NCI-H2107 treated with DMSO at 0.1 percent for 48 hours (cell line): ENCODE data around the gene ZNF577.

Source experiments
- DNase-seq: peaks from one replicate; lab custom pipeline; 2025; ENCODE audit not compliant: unreplicated experiment; lab: John Stamatoyannopoulos, UW

ZNF577 gene

DNA sequence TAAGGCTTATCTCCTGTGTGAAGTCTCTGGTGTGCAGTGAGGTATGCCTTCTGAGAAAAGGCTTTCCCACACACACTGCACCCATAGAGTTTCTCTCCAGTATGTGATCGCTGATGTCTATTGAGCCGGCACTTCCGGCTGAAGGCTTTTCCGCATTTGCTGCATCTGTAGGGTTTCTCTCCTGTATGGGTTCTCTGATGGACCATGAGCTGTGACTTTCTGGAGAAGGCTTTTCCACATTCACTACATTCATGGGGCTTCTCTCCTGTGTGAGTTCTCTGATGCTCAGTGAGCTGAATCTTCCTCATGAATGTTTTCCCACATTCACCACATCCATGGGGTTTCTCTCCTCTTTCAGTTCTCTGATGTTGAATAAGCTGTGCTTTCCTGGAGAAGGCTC, 14.7 kb downstream of the ZNF577 start:
- DNase-seq, result no peak

DNA sequence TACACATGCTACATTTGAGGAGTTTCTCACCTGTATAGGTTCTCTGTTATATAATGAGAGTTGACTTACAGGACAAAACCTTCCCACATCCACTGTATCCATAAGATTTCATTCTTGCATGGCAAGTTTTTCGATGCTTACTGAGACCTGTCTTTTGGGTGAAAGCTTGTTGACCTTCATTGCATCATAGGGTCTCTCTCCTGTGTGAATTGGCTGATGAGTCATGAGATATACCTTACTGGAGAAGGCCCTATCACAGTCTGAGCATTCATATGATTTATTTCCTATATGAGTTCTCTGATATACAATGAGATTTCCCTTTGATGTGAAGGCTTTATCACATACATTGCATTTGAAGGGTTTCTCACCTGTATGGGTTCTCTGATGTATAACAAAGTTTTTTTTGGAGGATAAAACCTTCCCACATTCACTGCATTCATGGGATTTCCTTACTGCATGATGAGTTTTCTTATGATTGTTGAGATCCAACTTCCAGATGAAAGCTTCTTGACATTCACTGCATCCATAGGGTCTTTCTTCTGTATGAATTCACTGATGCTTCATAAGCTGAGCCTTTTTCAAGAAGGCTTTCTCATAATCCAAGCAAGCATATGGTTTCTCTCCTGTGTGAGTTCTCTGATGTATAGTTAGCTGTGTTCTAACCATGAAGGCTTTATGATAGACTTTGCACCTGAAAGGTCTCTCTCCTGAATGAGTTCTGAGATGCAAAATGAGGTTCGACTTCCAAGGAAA, 25.7 kb downstream of the ZNF577 start:
- no peak for DNase-seq

DNA sequence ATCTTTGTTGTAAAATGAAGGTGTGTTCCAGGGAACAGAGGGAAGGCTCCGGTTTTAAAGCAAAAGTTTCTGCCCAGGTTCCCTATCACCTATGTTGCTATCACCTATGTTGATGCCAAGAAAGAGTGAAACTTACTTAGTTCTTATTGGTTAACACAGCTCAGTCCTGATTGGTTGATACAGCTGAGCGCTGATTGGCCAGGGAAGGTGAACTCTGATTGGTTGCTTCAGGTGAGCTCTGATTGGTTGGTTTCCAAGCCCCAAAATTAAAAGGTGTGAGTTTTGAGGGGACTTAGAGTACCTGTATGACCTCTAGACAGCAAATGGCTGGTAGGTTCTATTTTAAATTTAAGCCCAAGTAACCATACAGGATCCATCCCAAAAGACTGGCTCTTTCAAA, 50.6 kb downstream of the ZNF577 start:
- no peak for DNase-seq

DNA sequence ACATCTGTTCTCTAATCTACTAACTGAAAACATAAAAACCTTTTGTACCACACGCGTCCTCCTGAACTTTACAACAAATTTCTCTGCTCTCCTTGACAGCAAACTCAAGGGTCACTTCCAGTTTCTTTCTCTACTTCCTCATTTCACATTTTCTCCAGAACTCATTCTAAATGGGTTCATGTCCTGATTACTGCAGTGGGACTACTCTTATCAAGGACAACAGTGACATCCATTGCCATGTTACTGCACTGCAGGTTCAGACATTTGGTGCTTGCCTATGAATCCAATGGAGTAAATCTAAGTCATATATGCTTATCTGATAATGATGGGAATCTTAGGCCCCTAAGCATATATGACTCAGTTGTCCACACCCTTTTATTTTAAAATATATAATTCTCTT, 57.5 kb downstream of the ZNF577 start:
- no peak for DNase-seq

DNA sequence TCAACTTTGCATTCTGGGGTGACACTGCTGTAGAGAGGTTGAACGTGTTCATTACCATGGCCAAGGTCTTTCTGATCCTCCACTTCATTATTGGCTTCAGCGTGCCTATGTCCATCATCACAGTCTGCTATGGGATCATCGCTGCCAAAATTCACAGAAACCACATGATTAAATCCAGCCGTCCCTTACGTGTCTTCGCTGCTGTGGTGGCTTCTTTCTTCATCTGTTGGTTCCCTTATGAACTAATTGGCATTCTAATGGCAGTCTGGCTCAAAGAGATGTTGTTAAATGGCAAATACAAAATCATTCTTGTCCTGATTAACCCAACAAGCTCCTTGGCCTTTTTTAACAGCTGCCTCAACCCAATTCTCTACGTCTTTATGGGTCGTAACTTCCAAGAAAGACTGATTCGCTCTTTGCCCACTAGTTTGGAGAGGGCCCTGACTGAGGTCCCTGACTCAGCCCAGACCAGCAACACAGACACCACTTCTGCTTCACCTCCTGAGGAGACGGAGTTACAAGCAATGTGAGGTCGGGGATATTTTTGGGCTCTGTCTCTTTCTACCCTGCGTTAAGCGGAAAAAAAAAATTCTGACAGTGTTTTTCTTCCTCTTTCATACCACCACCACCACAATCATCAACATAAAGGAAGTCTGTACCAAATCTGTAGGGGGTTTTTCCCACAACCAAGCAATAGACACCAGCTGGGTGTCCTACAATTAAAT, 63.3 kb downstream of the ZNF577 start:
- DNase-seq, result no peak

DNA sequence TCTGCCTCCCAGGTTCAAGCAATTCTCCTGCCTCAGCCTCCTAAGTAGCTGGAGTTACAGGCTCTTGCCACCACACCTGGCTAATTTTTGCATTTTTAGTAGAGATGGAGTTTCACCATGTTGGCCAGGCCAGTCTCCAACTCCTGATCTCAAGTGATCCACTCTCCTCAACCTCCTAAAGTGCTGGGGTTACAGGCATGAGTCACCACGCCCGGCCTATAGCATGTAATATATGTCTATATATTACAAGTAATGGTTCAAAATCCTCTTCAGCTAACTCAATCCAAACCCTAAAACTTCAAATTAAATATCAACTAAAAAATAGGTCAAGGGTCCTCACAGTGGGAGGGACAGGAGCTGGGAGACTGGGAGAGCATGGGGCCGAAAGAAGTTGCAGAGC, 64.8 kb downstream of the ZNF577 start:
- no peak for DNase-seq

DNA sequence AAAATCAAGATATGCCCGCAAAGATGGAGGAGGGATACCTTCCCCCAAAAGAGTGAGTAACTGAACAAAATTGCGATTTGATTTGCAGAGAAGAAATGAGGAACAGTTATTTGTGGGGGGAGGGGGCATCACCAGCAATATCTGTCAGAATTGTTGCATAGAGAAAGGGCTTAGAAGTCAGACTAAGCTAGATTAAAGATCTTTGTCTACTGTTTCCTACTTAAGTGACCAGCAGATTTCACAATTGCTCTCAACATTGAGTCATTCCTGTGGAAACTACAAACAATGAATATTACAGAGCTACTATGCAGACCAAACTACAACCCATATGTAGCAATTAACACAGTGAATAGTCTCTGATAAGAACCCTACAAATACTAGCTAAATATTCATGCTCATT, 65.4 kb downstream of the ZNF577 start:
- no peak for DNase-seq

DNA sequence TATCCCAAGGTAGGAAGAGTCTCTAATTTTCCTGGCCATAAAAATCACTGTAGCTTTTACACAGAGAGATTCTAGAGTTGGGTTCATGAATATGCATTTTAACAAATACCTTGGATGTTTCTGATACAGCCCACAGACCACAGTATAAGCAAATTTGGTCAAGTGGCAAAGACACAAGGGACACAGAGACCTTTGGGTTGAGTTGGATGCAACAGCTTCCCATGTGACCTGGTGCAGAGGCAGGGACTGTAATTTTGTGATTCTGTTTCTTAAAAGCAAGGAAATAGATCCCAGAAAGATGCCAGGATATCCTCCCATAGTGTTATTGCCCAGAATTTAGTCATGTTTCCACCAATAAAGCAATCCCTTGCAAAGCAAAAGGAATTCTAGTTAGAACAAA, 65.8 kb downstream of the ZNF577 start:
- no peak for DNase-seq

DNA sequence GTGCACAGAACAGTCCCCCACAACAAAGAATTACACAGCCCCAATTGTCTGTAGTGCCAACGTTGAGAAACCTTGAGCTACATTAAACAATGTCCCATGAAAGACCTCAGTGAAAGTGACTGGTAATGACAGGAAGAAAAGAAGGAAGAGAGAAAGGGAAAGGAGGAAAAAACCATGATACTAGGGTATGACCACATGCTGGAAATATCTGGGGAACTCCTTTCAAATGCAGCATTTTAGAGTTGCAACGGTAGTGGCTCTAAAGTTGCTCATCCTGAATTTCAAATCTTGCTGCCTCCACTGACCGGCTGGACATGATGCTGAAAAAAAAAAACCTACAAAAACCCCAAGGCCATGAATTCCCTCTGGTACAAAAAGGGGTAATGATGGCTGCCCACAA, 66.3 kb downstream of the ZNF577 start:
- no peak for DNase-seq
